NCI-H146 (cell line): Measurements from ENCODE around the gene TAS2R3.
A peak's percentile ranks its signal among the peaks of the same experiment; 100 is the strongest.

Experiments
- DNase-seq: peaks from one replicate; lab custom pipeline; 2025; lab: John Stamatoyannopoulos, UW

Gene TAS2R3

GRCh38 chr7:141785706-141786552, 22.0 kb downstream of the TAS2R3 start:
- peak; percentile 42 for DNase-seq

- no peak for DNase-seq
These were observed 24.4 kb downstream of the TAS2R3 start for GRCh38 chr7:141788296-141788695.

- no peak for DNase-seq
These were observed 26.0 kb downstream of the TAS2R3 start, which contains the start of gene TAS2R5 for GRCh38 chr7:141789917-141790316. Gene TAS2R5 (plus strand): TSS chr7:141790217. CDS start chr7:141790362, 145 bp downstream.

- DNase-seq: no peak
These were observed 28.6 kb downstream of the TAS2R3 start for GRCh38 chr7:141792526-141792925.
